IPS-18a (cell line): ENCODE data around the gene TSPEAR.

ENCODE experiments used
- H3K27ac ChIP-seq: one replicate; pipeline ENCODE4 v1.5.1; 2013; ENCODE audit warnings: low read length
- H3K27me3 ChIP-seq: one replicate; pipeline ENCODE4 v1.6.1; 2013; ENCODE audit warnings: mild to moderate bottlenecking, low read length; ENCODE audit not compliant: control insufficient read depth, insufficient read depth
- H3K36me3 ChIP-seq: one replicate; pipeline ENCODE4 v1.6.1; 2013; ENCODE audit warnings: low read depth, low read length; ENCODE audit not compliant: control insufficient read depth
- H3K4me1 ChIP-seq: one replicate; pipeline ENCODE4 v1.6.1; 2013; ENCODE audit warnings: low read depth, low read length; ENCODE audit not compliant: control insufficient read depth
- H3K4me3 ChIP-seq: one replicate; pipeline ENCODE4 v1.5.1; 2013; ENCODE audit warnings: low read length
- H3K9ac ChIP-seq: one replicate; pipeline ENCODE4 v1.6.1; 2013; ENCODE audit warnings: mild to moderate bottlenecking, low read length, moderate library complexity
- H3K9me3 ChIP-seq: one replicate; pipeline ENCODE4 v1.6.1; 2013; ENCODE audit warnings: low read depth, low read length; ENCODE audit not compliant: control insufficient read depth

Gene TSPEAR

DNA sequence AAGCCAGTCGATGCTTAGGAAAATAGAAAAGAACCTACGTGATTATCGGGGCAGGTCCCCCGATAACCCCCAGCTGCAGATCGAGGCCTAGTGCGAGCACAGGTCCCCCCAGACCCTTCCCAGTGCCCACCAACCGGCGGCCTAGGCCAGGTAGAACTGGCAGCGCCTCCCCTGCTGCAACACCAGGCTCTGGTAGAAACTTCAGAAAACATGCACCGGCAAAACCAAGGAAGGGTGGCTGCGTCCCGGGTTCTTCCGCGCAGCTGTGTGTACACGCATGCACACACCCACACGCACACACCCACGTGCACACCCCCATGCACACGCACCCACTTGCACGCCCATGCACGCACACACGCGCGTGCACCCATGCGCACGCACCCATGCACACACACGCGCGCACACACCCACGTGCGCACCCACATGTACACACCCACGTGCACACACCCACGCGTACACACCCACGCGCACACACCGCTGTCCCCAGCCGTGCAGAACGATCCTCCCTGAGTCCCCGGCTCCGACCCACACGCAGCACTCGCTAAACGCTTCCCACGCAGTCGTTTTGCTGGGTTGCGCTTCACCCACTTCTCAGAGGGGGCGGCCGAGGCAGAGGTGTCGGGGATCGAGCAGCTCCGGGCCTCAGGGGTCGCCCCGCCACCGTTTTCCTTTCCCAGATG, 5.2 kb downstream of the TSPEAR start:
- H3K27me3 ChIP-seq: peaks cover 63% of the 10 kb centered on the region
- no peak overlapping the region for H3K27ac ChIP-seq
- H3K4me3 ChIP-seq: peak overlapping the region; percentile 65
- no peaks in the 10 kb centered on the region for H3K9me3 ChIP-seq
- H3K9ac ChIP-seq: peak overlapping the region; percentile 31
- no peaks in the 10 kb centered on the region for H3K36me3 ChIP-seq
- H3K4me1 ChIP-seq: peaks cover 66% of the 10 kb centered on the region

DNA sequence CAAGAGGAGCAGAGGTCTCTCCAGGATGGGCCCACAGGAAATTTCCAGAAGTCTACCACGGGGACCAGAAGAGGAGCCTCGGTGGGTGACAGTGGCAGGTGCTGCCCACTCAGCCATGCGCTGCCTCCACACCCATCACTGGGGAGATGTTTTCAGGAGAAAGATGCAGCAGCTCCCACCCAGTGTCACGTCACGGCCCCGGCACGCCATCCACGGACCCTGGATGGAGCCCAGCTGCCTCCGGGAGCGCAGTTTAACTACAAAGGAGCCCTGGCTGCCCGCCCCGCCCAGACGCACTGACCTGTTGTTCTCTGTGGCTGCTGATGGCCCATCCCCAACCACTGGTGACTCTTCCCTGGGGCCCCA, 6.8 kb downstream of the TSPEAR start:
- Histone ChIP-seq H3K9me3 (no peaks in the 10 kb centered on the region), H3K27ac (no peak overlapping the region), H3K36me3 (no peaks in the 10 kb centered on the region), H3K4me1 (peaks cover 58% of the 10 kb centered on the region), H3K9ac (no peak overlapping the region), H3K4me3 (peak overlapping the region; percentile 39), H3K27me3 (peaks cover 48% of the 10 kb centered on the region)

DNA sequence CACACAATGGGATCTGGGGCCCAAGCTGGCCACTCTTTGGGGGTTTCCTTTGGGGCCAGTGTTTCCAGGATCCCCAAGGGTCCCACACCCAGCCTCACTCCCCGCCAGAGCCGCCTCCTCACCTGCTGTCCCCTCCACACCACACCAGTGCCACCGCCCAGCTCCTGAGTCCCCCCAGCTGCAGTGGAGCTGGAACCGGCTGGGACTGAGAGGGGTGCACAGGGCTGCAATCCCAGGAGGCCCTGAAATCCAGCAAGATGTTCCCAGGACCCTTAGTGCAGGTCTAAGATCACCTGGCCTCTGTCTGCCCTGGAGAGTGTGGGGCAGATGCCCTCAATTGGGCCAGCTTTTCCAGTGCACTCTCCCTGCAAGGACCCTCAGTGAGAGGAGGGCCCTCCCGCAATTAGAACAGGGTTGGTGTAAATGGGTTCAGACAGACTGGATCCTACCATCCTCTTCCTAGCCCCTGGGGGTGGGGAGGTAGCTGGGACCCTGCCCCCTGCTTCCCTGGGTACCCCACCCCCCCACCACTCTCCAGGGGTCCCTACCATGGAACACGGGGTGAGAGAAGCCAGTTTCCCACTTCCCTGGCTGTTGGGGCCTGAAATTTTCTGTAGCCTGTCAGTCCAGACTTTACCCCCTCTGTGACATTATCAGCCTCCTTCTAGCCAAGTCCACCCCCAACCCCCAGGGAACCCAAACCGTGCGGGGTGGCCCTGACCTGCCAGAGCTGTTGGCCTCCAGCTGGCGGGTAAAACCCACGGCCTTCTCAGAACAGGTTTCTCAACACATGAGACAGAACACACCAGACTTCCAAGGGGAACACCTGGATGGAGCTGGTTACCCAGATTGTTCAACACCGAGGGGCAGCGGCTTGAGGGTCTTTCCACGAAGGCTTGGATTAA, 7.4 kb downstream of the TSPEAR start:
- Histone ChIP-seq H3K9me3 (no peaks in the 10 kb centered on the region), H3K27ac (no peak overlapping the region), H3K27me3 (peaks cover 41% of the 10 kb centered on the region), H3K9ac (no peak overlapping the region), H3K4me1 (peaks cover 52% of the 10 kb centered on the region), H3K36me3 (no peaks in the 10 kb centered on the region), H3K4me3 (peak overlapping the region; percentile 39)

DNA sequence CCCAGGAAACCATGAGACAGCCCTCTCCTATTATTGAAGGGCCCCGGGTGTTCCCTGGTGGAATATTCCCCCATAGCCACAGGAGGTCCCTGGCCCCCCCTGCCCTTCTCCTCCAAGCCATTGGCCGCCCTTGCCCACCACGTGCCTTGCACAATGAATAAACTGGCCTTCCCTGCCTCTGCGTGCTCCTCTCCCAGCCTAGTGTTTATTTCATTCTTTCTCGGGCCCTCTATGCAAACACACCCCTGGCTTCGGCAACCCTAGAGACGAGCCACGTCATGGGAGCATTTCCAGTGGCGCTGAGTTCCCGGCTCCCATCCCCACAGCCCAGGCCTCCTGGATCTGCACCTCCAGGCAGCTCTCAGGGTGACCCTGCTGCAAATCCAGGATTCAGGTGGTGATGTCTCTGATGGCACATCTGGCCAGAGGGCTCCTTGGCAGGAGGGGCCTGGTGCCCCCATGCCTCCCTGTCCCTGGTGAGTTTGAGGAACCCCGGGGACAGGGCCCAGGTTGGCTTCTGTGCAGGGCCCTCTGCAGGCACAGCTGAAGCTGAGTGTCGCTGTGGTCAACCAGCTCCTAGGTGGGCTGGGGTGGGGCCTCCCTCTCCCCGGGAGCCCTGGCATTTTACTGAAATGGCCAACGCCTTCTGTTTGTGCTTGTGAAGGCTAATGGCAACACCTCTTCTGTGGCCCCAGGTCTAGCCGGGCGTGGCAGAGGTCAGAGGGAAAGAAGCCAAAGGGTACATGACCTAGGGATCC, 8.2 kb downstream of the TSPEAR start:
- H3K9me3 ChIP-seq: no peaks in the 10 kb centered on the region
- peaks cover 33% of the 10 kb centered on the region for H3K27me3 ChIP-seq
- peak overlapping the region; percentile 17 for H3K4me3 ChIP-seq
- peaks cover 48% of the 10 kb centered on the region for H3K4me1 ChIP-seq
- H3K36me3 ChIP-seq: no peaks in the 10 kb centered on the region
- H3K9ac ChIP-seq: no peak overlapping the region
- H3K27ac ChIP-seq: no peak overlapping the region

DNA sequence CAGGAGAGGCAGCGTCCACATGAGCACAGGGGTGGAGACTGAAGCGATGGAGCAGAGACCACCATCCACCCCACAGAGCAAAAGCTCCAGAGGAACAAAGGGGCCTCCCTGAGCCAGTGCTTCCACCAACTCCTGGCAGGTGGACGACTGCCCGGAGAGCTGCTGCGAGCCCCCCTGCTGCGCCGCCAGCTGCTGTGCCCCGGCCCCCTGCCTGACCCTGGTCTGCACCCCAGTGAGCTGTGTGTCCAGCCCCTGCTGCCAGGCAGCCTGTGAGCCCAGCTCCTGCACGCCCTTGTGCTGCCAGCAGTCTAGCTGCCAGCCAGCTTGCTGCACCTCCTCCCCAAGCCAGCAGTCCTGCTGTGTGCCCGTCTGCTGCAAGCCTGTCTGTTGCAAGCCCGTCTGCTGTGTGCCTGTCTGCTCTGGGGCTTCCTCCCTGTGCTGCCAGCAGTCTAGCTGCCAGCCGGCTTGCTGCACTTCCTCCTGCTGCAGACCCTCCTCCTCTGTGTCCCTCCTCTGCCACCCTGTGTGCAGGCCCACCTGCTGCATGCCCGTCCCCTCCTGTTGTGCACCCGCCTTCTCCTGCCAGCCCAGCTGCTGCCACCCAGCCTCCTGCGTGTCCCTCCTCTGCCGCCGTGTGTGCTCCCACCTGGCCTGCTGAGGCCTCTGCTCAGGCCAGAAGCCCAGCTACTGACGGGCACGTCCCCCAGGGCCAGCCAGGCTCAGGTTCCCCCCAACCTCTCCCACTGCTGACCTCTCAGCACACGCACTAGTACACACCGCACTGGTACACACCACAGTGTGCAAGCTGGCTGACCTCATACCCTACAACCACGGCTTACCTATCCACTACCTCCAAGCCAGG, 9.0 kb downstream of the TSPEAR start:
- H3K27me3 ChIP-seq: peaks cover 25% of the 10 kb centered on the region
- peaks cover 49% of the 10 kb centered on the region for H3K4me1 ChIP-seq
- H3K36me3 ChIP-seq: no peaks in the 10 kb centered on the region
- no peak overlapping the region for H3K27ac ChIP-seq
- no peak overlapping the region for H3K4me3 ChIP-seq
- no peak overlapping the region for H3K9ac ChIP-seq
- no peaks in the 10 kb centered on the region for H3K9me3 ChIP-seq

DNA sequence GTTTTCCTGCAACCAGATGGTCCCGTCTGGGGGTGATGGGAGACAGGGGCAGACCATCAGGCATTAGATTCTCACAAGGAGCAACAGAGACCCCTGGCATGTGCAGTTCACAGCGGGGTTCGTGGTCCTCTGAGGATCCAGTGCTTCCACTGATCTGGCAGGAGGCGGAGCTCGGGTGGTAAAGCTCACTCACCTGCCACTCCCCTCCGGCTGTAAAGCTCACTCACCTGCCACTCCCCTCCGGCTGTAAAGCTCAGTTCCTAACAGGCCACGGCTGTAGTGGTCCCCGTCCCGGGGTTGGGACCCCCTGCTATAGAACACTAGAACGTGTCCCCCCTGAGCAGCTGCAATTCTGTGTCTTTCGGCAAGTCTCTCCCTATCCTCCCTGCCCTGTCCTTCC, 9.8 kb downstream of the TSPEAR start:
- Histone ChIP-seq H3K27me3 (peaks cover 17% of the 10 kb centered on the region), H3K27ac (no peak overlapping the region), H3K4me3 (no peak overlapping the region), H3K9me3 (no peaks in the 10 kb centered on the region), H3K4me1 (peaks cover 45% of the 10 kb centered on the region), H3K9ac (no peak overlapping the region), H3K36me3 (no peaks in the 10 kb centered on the region)

DNA sequence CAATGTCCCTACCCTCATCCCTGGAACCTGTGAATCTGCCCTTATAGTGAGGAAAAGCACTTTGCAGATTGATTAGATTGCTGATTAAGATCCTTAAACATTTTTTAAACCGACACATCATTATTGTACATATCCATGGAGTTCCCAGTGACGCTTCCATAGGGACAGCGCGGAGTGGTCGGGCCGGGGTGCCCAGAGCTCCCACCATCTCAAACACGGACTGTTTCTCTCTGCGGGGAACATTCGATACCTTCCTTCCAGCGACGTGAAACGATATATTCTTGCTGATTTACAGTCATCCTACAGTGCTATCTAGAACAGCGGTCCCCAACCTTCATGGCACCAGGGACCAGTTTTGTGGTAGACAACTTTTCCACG, 10.4 kb downstream of the TSPEAR start:
- Histone ChIP-seq H3K9ac (no peak overlapping the region), H3K4me1 (peaks cover 41% of the 10 kb centered on the region), H3K9me3 (no peaks in the 10 kb centered on the region), H3K4me3 (no peak overlapping the region), H3K36me3 (no peaks in the 10 kb centered on the region), H3K27ac (no peak overlapping the region), H3K27me3 (peaks cover 12% of the 10 kb centered on the region)

DNA sequence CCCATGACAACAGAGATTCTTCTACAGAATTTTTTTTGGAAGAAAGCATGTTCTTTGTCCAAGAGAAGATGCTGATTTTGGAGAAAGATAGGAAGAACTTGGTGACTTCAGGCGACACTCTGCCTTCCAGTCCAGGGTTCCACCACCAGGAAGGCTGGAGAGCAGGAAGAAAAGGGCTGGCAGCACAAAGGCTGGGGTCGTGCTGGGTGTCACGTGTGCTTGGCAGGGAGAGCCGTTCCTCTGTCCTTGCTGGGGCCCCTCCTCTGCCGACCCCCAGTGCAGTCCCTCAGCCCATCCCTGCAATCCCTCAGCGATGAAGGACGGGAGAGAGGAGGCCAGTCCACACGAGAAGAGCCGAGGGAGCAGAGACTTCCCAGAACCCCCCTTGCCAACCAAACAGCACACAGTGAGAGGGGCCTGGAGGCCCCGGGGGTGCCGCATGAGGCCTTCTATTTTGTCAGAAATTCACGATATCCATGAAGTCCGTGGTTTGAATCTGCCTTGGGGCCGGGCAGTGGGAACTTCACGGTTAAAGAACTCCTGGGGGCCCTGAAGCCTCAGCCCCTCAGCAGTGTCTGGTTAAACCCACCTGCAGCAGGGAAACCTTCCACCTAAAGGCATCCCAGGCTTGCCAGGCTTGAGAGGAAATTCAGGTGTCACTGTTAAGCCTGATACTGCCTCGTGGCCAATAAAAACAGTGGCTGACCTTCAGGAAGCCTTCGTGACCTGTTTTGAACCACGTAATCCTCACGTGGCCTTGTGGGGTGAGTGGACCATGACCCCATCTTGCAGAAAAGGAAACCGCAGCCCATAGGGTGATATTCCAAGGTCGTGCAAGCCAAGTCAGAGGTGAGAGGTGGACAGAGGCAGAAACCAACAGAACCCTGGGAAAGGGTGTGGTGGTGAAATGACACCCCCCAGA, 11.0 kb downstream of the TSPEAR start:
- H3K27me3 ChIP-seq: peaks cover 9% of the 10 kb centered on the region
- no peak overlapping the region for H3K27ac ChIP-seq
- no peak overlapping the region for H3K4me3 ChIP-seq
- H3K4me1 ChIP-seq: peaks cover 41% of the 10 kb centered on the region
- H3K9me3 ChIP-seq: no peaks in the 10 kb centered on the region
- no peak overlapping the region for H3K9ac ChIP-seq
- no peaks in the 10 kb centered on the region for H3K36me3 ChIP-seq

DNA sequence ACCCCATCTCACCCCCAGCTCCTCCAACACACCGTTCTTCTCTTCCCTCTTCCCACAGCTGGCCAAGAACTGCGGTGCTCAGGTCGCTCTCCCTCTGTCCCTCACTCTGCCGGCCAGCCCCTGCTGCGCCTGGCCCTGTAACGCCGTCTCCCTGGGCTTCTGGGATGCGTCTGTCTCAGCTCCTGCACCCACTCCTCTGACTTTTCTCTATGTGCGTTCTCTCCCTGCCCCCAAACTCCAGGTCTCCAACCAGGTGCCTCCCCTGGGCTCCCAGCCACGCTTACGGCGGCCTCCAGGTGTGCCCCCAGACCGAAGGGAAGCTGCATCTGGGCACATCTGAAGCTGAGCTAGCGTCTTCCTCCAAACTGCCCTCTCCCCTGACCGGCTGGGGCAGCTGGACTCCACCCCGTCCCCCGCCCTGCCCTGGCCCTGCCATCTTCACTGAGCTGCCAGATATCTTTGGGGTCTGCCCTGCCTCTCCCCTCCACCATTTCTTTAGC, 11.8 kb downstream of the TSPEAR start:
- no peak overlapping the region for H3K27ac ChIP-seq
- peaks cover 39% of the 10 kb centered on the region for H3K4me1 ChIP-seq
- no peak overlapping the region for H3K9ac ChIP-seq

More for the DNA sequence above, 11.8 kb downstream of the TSPEAR start:
- no peaks in the 10 kb centered on the region for H3K9me3 ChIP-seq
- H3K4me3 ChIP-seq: no peak overlapping the region
- no peaks in the 10 kb centered on the region for H3K36me3 ChIP-seq
- H3K27me3 ChIP-seq: peaks cover 4% of the 10 kb centered on the region
